ENCODE measurements around the gene RPE65.

- no peak for TF ChIP-seq EZH2 (IDR thresholded peaks at IDR 0.05)
- no peak for TF ChIP-seq FOXP2 (optimal IDR thresholded peaks at IDR 0.05; ENCODE audit: control extremely low read depth, extremely low read length, insufficient read depth)
Measured at GRCh38 chr1:68449901-68450300, at the start of gene RPE65.

Data from SK-N-MC (cell line).